ENCODE data around the gene TMIGD2.
"Not testable (repeated sequence)": the region's sequence is repeated elsewhere in the genome, so short reads cannot be mapped to it uniquely, and the experiment has no call there.

The TMIGD2 gene

GRCh38 chr19:4297901-4298809 lies 4.0 kb downstream of the TMIGD2 start:
- Mint-ChIP-seq H3K36me3 (no peaks in the 10 kb centered on the region), H3K27ac (no peak overlapping the region), H3K9me3 (no peaks in the 10 kb centered on the region), H3K4me3 (no peak overlapping the region), H3K27me3 (peaks cover 16% of the 10 kb centered on the region in 2 donors), H3K4me1 (peaks cover 7 to 12% of the 10 kb centered on the region in 2 donors)
- DNase-seq (no peak), ATAC-seq (replicated peaks) (no peak)

GRCh38 chr19:4295972-4296771 lies 6.0 kb downstream of the TMIGD2 start:
- Mint-ChIP-seq H3K9me3 (no peaks in the 10 kb centered on the region), H3K27me3 (peaks cover 6 to 7% of the 10 kb centered on the region in 2 donors), H3K4me3 (no peak overlapping the region), H3K36me3 (no peaks in the 10 kb centered on the region), H3K4me1 (peaks cover 3 to 5% of the 10 kb centered on the region in 2 donors), H3K27ac (no peak overlapping the region)
- no peak for DNase-seq
- peak; percentile 23 to 44 for ATAC-seq (replicated peaks)

GRCh38 chr19:4294389-4294788 lies 7.8 kb downstream of the TMIGD2 start:
- Mint-ChIP-seq H3K36me3 (no peaks in the 10 kb centered on the region), H3K9me3 (no peaks in the 10 kb centered on the region), H3K27ac (no peak overlapping the region), H3K4me1 (peaks cover 3 to 5% of the 10 kb centered on the region in 2 donors), H3K27me3 (peaks cover 0 to 3% of the 10 kb centered on the region in 2 donors), H3K4me3 (no peak overlapping the region)
- no peak for DNase-seq
- ATAC-seq (replicated peaks): no peak

- no peak overlapping the region for H3K27ac Mint-ChIP-seq
- ATAC-seq (replicated peaks): no peak
- H3K4me1 Mint-ChIP-seq: peaks cover 3 to 5% of the 10 kb centered on the region in 2 donors
- peaks cover 8 to 12% of the 10 kb centered on the region in 2 donors for H3K27me3 Mint-ChIP-seq
- H3K36me3 Mint-ChIP-seq: no peaks in the 10 kb centered on the region
- no peaks in the 10 kb centered on the region for H3K9me3 Mint-ChIP-seq
- no peak for DNase-seq
- no peak overlapping the region for H3K4me3 Mint-ChIP-seq
Measured at GRCh38 chr19:4292515-4292914, 9.7 kb downstream of the TMIGD2 start.

GRCh38 chr19:4291184-4291732 lies 10.9 kb downstream of the TMIGD2 start:
- H3K36me3 Mint-ChIP-seq: no peaks in the 10 kb centered on the region
- no peak for ATAC-seq (replicated peaks)

GRCh38 chr19:4288091-4288777 lies 14.0 kb downstream of the TMIGD2 start:
- H3K4me3 Mint-ChIP-seq: no peak overlapping the region
- H3K27ac Mint-ChIP-seq: no peak overlapping the region
- no peaks in the 10 kb centered on the region for H3K36me3 Mint-ChIP-seq
- no peaks in the 10 kb centered on the region for H3K9me3 Mint-ChIP-seq
- H3K4me1 Mint-ChIP-seq: peaks cover 3 to 10% of the 10 kb centered on the region in 2 donors
- DNase-seq: no peak
- peaks cover 22 to 29% of the 10 kb centered on the region in 2 donors for H3K27me3 Mint-ChIP-seq
- no peak for ATAC-seq (replicated peaks)

More at GRCh38 chr19:4291184-4291732, 10.9 kb downstream of the TMIGD2 start:
- Mint-ChIP-seq H3K27me3 (peaks cover 10 to 12% of the 10 kb centered on the region in 2 donors), H3K9me3 (no peaks in the 10 kb centered on the region), H3K27ac (no peak overlapping the region), H3K4me3 (no peak overlapping the region), H3K4me1 (peaks cover 0 to under 1% of the 10 kb centered on the region in 2 donors)
- DNase-seq: no peak

- peaks cover 33 to 50% of the 10 kb centered on the region in 2 donors for H3K27me3 Mint-ChIP-seq
- not testable (repeated sequence) for H3K27ac Mint-ChIP-seq; H3K9me3 Mint-ChIP-seq; ATAC-seq (replicated peaks); H3K36me3 Mint-ChIP-seq; H3K4me3 Mint-ChIP-seq; H3K4me1 Mint-ChIP-seq; DNase-seq
Measured at GRCh38 chr19:4286141-4286540, 16.0 kb downstream of the TMIGD2 start.

GRCh38 chr19:4284974-4285373 lies 17.2 kb downstream of the TMIGD2 start:
- H3K27ac Mint-ChIP-seq: no peak overlapping the region
- H3K4me1 Mint-ChIP-seq: peaks cover 3 to 12% of the 10 kb centered on the region in 2 donors
- H3K36me3 Mint-ChIP-seq: no peaks in the 10 kb centered on the region

GRCh38 chr19:4284176-4284958 lies 17.8 kb downstream of the TMIGD2 start:
- no peak for DNase-seq
- Mint-ChIP-seq H3K27me3 (peaks cover 43 to 67% of the 10 kb centered on the region in 2 donors), H3K27ac (no peak overlapping the region), H3K9me3 (no peaks in the 10 kb centered on the region), H3K4me1 (peaks cover 7 to 17% of the 10 kb centered on the region in 2 donors), H3K36me3 (no peaks in the 10 kb centered on the region), H3K4me3 (no peak overlapping the region)
- ATAC-seq (replicated peaks): peak; percentile 61 to 66

More at GRCh38 chr19:4284974-4285373, 17.2 kb downstream of the TMIGD2 start:
- DNase-seq: no peak
- no peak overlapping the region for H3K4me3 Mint-ChIP-seq
- peaks cover 38 to 62% of the 10 kb centered on the region in 2 donors for H3K27me3 Mint-ChIP-seq
- ATAC-seq (replicated peaks): no peak
- H3K9me3 Mint-ChIP-seq: no peaks in the 10 kb centered on the region

GRCh38 chr19:4279530-4280422 lies 22.4 kb downstream of the TMIGD2 start:
- Mint-ChIP-seq H3K4me1 (peaks cover 7 to 13% of the 10 kb centered on the region in 2 donors), H3K27me3 (peaks cover 31 to 66% of the 10 kb centered on the region in 2 donors), H3K27ac (peak overlapping the region; percentile 59), H3K4me3 (peak overlapping the region; percentile 75 to 77), H3K9me3 (no peaks in the 10 kb centered on the region), H3K36me3 (no peaks in the 10 kb centered on the region)
- ATAC-seq (replicated peaks): no peak
- DNase-seq: no peak

GRCh38 chr19:4279267-4279529 lies 23.0 kb downstream of the TMIGD2 start:
- H3K4me3 Mint-ChIP-seq: peak overlapping the region in 1 of 2 donors; percentile 14

GRCh38 chr19:4278419-4279266 lies 23.5 kb downstream of the TMIGD2 start, which contains the start of gene SHD:
Gene SHD (plus strand): TSS chr19:4279266. CDS start chr19:4280064, 798 bp downstream.
- Mint-ChIP-seq H3K36me3 (peaks cover 0 to 2% of the 10 kb centered on the region in 2 donors), H3K4me1 (peaks cover 3 to 7% of the 10 kb centered on the region in 2 donors), H3K27ac (peak within 1 kb of the TSS; percentile 59), H3K27me3 (peaks cover 26 to 60% of the 10 kb centered on the region in 2 donors), H3K4me3 (peak within 1 kb of the TSS; percentile 75 to 77), H3K9me3 (no peaks in the 10 kb centered on the region)
- ATAC-seq (replicated peaks): no peak
- DNase-seq: no peak

More at GRCh38 chr19:4279267-4279529, 23.0 kb downstream of the TMIGD2 start:
- Mint-ChIP-seq H3K9me3 (no peaks in the 10 kb centered on the region), H3K4me1 (peaks cover 3 to 7% of the 10 kb centered on the region in 2 donors), H3K36me3 (no peaks in the 10 kb centered on the region), H3K27me3 (peaks cover 26 to 61% of the 10 kb centered on the region in 2 donors), H3K27ac (no peak overlapping the region)
- no peak for DNase-seq
- no peak for ATAC-seq (replicated peaks)
